Activated T-helper 1 cell treated with Interleukin-2 at 50 U/mL for 16 hours (primary cell): Measurements from ENCODE around the gene SIX3.

Experiments
- DNase-seq: peaks from one replicate; pipeline ENCODE4 v3.0.0-alpha.2; 2020; ENCODE audit warnings: low read depth

The SIX3 gene

DNA sequence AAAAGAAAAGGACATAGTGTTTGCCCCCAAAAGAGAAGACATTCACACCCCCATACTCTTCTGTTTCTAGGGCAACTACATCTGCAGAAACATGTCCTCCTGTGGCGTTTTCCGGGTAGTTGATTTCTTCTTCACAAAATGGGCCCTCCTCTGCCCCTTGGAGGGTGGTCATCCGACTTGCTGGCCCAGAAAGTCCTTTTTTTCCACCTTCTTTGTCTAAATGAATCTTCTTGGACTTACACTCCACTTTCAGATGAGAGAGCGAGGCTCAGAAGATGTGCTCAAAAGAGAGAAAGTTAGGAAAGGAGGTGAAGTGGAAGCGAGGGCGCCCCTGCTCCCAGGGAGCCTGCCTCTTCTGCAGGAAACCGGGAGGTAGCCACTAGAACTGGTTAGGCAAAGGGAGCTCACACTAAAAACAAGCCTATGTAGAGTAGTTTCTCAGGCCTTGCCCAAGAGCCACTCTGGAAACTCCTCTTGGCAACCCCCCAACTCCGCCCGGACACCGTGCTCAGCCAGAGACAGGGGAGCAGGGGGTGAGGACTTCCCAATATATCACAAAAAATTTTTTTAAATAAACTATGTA lies 10.2 kb upstream of the SIX3 start:
- DNase-seq, result no peak

DNA sequence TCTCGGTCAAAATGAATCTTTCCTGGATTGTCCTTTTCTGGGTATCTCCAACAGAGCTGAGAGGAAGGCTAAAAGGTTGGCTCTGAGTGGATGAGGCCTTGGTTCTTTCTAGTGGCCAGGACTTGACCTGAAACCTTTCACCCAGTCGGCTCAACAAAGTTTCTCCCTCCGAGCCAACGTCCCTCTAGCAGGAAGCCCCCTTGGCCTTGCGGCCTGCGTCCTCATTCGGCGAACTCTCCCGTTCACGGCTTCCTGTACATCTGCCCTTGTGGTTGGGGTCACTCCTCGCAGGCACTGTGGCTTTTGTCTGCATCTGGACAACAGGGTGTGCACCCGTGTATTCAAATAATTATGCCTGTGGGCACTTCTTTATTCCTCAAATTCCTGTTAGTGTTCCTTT lies 9.4 kb upstream of the SIX3 start:
- no peak for DNase-seq

GRCh38 chr2:44932564-44933392 lies 8.7 kb upstream of the SIX3 start:
- no peak for DNase-seq

DNA sequence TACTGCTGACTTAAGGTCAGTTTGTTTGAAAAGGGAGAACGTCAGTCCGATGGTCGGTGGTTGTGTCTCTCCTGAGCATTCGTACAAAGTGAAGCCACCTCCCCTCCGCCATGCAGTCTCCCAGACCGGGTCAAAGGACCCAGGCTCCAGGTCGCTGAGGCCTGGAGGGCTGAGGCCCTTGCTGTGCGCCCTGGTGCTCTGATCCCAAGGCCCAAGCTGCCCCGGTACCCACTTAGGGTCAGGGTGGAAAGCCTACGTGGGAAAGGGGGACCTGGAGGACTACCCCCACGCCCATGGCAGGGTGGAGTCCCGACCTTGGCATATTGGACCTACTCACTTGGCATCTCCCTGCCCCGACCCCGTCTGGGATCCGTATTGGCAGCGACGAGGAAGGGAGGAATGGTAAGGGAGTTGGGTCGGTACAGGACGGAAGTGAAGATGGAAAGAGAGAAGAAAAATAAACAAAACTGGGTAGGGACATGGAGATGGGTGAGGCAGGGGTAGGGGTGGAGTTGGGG lies 8.0 kb upstream of the SIX3 start:
- no peak for DNase-seq

GRCh38 chr2:44934038-44934982 lies 7.2 kb upstream of the SIX3 start:
- DNase-seq, result no peak

- no peak for DNase-seq
Observed at GRCh38 chr2:44934983-44935728, 6.3 kb upstream of the SIX3 start.

- DNase-seq, result no peak
Observed at GRCh38 chr2:44935729-44936098, 5.8 kb upstream of the SIX3 start.

- no peak for DNase-seq
Observed at GRCh38 chr2:44936275-44936674, 5.2 kb upstream of the SIX3 start.

DNA sequence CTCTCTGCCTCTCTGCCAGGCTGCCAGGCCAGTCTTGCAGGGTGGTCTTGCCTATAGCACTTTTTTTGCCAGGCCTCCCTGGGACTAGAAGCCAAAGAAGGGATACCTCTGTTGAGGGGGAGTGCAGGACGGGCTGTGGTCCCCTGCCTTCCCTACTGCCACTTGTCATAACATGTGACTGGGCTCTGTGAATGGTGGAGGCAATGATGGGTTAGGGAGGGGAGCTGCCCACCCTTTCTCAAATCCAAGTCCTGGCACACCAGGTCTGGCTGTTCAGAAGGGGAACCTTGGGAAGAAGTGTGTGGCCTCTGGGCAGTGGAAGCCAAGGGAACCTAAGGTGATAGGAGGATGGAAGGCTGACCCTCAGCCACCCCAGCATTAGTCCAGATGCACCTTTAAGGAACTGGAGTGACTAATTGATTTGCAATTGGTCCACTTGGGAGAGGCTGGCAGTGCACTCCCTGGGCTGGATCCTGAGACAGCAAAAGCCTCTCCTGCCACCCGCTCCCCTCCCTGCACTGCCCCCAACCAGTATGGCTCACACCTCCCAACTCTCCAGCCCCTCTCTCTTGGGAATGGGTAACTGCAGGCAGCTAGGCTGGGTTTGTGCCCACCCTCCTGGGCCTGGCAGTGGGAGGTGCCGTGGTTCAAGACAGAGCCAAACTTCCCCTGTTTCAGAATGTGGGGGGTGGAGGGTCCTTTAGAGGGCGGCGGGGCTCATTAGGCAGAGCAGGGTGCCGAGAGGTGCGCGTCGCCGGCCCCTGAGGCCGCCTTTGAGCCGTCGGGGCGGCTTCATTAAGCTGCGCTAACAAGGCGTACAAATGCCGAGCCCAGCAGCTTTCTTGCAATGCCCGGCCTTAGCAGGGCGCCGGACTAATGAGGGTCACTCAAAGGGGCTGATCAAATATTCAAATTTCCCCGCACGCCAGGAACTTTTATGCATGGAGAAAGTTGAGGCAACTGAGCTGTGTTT lies 4.5 kb upstream of the SIX3 start:
- no peak for DNase-seq

GRCh38 chr2:44937688-44938240 lies 3.7 kb upstream of the SIX3 start:
- no peak for DNase-seq

DNA sequence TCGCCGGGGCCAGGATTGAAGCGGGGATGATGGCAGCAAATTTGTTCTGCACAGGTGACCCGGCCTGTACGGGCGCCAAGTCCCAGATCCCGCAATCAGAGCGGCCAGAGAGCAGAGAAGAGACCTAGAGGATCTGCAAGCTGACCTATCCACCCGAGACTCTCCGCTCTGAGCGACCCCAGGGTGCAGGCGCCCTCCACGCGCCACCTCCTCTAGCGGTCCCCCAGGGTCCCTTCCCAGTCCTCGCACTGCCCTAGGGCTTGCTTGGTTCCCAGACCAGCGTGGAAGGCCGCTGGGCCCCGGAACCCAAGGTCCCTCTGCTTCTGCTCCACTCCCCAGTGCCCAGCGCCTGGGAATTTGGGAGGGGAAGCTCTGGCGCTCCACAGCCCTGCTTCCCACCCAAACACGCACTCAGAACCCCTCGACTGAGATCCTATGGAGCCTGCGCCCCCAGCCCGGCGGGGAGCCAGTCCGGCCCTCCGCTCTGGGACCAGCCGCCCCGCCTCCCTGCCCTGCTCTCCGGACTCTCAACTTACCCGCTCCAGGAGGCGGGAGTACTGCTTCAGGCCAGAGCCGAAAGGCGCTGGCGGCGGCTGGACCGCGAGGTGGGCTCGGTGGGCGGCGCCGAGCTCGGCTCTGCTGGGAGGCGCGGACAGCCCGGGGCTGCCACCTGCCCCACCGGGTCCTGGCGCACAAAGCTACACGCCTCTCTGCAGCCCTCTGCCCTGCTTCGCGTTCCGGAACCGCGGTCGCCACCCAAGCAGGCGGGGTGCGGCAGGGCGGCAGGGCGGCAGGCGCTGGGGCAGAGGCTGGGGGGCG lies 3.0 kb upstream of the SIX3 start:
- no peak for DNase-seq

GRCh38 chr2:44939106-44940048 lies 2.1 kb upstream of the SIX3 start:
- DNase-seq, result no peak

- DNase-seq, result no peak
Observed at GRCh38 chr2:44940049-44940494, 1.4 kb upstream of the SIX3 start.

DNA sequence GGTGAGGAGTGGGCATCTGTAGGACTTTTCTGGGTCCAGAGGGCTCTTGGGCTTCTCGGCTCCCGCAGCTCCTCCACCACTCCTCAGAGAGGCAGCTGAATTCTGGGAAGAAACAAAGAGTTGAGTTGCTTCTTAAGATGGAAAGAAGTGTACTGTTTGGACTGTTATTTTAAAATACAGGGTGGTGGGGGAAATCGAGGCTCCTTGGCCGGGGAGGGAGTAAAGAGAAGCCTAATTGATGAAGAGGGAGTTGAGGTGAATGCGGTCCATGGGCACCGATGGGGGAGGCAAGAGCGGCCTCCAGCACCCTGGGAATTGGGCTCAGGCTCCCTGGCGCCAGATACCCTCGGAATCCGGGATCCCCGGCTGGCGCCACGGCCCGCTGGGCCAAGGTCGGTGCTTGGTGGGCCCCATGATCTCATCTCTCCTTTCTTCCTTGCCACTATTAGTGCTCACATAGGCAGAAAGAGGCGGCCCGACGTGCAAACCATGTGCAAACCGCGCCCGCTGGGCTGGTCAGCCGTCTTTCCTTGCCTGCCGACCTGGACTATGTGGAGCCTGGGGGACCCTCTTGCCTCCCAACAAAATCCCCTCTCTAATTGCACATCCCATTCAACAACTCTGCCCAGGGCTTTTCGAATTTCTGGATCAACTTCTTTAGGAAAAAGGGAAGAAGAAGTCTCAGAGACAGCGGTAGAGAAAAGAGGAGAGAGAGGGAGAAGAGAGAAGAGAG lies 604 bp upstream of the SIX3 start:
- DNase-seq, result no peak

- DNase-seq, result no peak
Observed at GRCh38 chr2:44942304-44943030, 965 bp downstream of the SIX3 start.

DNA sequence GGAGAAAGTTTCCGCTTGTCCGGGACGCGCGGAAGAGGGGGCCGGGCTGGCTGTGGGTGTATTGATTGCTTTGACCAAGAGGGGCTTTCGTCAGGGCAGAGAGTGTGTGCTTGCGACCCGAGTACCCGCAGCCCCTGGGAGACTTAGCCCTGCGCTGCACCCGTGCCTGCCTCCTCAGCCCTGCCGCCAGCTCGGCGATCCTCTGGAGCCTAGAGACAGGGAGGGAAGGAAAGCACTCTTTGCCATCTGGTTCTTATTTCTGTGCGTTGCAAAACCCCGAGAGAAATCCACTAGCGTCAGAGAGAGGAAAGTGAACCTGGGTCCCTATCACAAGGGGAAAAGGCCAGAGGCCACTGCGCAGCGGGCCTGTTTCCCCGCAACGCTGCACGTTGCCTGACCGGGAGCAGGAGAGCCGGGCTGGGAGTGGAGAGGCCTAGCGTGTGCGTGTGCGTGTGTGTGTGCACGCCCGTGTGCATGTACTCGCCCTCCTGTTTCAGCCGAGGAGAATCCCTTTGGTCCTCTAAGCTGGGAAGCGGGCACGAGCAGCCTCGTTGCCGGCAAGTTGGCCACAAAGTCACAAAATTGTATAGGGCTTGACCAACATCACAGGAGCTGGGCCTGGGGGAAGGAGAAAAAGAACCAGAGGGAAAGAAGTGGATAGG lies 1.7 kb downstream of the SIX3 start:
- no peak for DNase-seq
